GM19351 (cell line): Measurements from ENCODE around the gene LAMC3.

Experiments used
- ATAC-seq: cut with Tn5 transposase; IDR thresholded peaks from one replicate; pipeline ENCODE4 v1.9.1; 2021; ENCODE audit warnings: mild to moderate bottlenecking, moderate library complexity; ENCODE audit not compliant: unreplicated experiment

Gene LAMC3

GRCh38 chr9:131072107-131072870 lies 63.3 kb downstream of the LAMC3 start:
- no peak for ATAC-seq

GRCh38 chr9:131072871-131073237 lies 63.9 kb downstream of the LAMC3 start:
- no peak for ATAC-seq

GRCh38 chr9:131076347-131077195 lies 67.6 kb downstream of the LAMC3 start:
- no peak for ATAC-seq

GRCh38 chr9:131078427-131079366 lies 69.7 kb downstream of the LAMC3 start:
- no peak for ATAC-seq

- ATAC-seq = no peak
These were observed 71.6 kb downstream of the LAMC3 start for GRCh38 chr9:131080589-131080988.

- no peak for ATAC-seq
These were observed 72.9 kb downstream of the LAMC3 start for GRCh38 chr9:131081868-131082267.

GRCh38 chr9:131082774-131083512 lies 74.0 kb downstream of the LAMC3 start:
- ATAC-seq = no peak

GRCh38 chr9:131084661-131085369 lies 75.8 kb downstream of the LAMC3 start:
- ATAC-seq = no peak

GRCh38 chr9:131085370-131086122 lies 76.6 kb downstream of the LAMC3 start:
- no peak for ATAC-seq

GRCh38 chr9:131087354-131087893 lies 78.5 kb downstream of the LAMC3 start:
- ATAC-seq = no peak

GRCh38 chr9:131090025-131090787 lies 81.2 kb downstream of the LAMC3 start:
- no peak for ATAC-seq

- ATAC-seq = no peak
These were observed 82.5 kb downstream of the LAMC3 start for GRCh38 chr9:131091352-131091992.

- no peak for ATAC-seq
These were observed 83.1 kb downstream of the LAMC3 start for GRCh38 chr9:131092030-131092429.

GRCh38 chr9:131092548-131093440 lies 83.8 kb downstream of the LAMC3 start:
- ATAC-seq = no peak

GRCh38 chr9:131094015-131094414 lies 85.0 kb downstream of the LAMC3 start:
- ATAC-seq = no peak

GRCh38 chr9:131094622-131095021 lies 85.6 kb downstream of the LAMC3 start:
- no peak for ATAC-seq
